CD4-positive, alpha-beta T cell treated with Interleukin-4 for 4 hours (primary cell): Measurements from ENCODE around the gene SLC7A8.

Experiments
- DNase-seq: peaks from one replicate; pipeline ENCODE4 v3.0.0-alpha.2; 2020

The SLC7A8 gene

GRCh38 chr14:23154964-23155587 lies 28.4 kb downstream of the SLC7A8 start:
- no peak for DNase-seq

GRCh38 chr14:23153851-23154796 lies 29.3 kb downstream of the SLC7A8 start:
- DNase-seq, result no peak

GRCh38 chr14:23151342-23151741 lies 32.1 kb downstream of the SLC7A8 start:
- no peak for DNase-seq

DNA sequence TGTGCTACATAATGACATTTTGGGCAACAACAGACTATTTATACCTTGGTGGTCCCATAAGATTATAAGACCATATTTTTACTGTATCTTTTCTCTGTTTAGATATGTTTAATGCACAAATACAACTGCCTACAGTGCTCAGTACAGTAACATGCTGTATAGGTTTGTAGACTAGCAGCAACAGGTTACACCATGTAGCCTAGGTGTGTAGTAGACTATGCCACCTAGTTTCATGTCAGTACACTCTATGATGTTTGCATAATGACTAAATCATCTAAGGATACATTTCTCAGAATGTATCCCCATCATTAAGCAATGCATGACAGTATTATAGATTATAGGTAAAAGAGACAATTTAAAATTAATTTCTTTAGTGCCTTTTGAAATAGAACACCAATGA lies 33.7 kb downstream of the SLC7A8 start:
- no peak for DNase-seq

DNA sequence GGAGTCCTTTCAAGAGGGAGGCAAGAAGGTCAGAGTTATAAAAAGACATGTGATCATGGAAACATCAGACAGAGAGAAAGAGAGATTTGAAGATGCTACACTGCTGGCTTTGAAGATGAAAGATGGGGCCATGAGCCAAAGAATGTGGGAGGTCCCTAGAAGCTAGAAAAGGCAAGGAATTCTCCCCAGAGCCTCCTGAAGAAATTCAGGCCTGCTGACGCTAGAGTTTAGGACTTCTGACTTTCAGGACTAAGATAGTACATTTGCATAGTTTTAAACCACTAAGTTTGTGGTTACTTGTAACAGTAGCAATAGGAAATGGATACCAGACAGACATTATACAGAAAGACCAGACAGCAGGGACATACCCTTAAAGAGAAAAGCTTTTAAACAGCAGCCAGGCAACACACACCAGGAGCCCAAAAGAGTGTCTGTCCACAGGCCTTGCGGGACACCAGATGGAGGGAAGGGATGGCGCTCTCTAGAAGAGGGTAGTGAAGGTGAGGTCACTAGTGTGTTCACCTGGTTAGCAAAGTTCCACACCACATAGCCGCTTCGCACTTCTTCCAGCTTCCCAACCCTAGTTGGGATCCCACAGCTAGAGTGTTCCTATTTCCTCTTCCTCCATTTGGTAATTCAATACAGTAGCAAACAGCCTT lies 34.7 kb downstream of the SLC7A8 start:
- no peak for DNase-seq

GRCh38 chr14:23147676-23148075 lies 35.8 kb downstream of the SLC7A8 start:
- no peak for DNase-seq

DNA sequence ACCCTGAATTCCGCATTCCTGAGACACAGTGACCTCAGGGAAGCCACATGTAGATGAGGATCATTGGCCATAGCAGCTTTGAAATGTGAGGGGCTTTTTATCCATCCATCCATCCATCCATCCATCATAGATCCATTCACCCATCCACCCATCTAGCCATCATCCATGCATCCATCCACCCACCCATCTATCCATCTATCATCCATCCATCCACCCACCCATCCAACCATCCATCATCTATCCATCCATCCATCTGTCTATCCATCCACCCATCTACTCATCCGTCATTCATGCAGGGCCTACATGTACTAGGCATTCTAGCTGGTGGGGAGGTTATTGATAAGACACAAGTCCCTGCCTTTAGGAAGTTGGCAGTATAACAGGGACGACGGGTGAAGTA lies 36.5 kb downstream of the SLC7A8 start:
- DNase-seq, result no peak

DNA sequence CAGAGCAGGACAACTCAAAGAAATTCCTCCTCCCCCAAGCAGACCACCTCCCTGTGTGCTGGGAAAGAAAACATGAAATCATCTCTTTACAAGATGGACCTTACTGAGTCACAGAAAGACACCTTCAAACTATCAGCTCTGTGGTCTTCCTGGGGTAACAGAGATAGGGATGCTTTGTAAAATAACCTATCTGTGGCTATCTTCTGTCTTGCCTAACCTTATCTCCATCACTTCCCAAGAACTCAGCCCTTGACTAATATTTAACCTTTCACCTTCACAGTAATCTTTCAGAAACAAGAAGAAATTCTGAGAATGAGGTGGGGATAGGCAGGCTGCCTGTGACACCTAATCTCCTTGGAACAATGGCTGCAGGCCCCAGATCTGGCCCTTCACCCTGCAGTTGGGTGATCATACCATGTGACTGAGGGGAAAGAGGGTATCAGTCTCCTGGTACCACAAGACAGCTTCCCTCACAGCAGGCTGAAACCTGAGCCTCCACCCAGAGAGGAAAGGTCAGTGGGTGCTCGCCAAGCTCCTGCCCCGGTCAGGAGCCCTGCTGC lies 37.0 kb downstream of the SLC7A8 start:
- no peak for DNase-seq

DNA sequence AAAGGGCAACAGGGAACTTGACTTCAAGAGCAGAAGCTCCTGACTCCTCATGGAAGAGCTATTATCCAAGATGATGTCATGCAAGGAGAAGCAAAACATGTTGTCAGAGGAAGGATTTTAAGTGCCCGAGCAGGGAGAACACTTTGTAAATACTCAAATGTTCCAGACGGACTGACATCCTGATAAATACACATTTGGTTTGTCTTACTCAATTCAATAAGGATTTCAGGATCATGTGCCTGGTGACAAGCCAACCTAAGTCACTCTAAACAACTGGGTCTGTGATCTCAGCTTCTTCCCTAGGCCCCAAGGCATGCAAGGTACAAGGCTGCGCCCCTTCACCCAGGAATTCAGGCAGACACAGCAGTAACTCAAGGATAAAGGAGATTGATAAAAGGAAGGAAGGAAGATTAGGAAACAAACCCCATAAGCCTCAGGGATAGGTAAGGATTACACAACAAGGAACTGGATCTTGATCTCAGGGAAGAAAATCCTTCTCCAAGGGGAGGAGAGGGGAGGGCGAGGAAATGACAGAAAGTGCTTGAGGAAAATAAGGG lies 37.6 kb downstream of the SLC7A8 start:
- no peak for DNase-seq

GRCh38 chr14:23143911-23144310 lies 39.5 kb downstream of the SLC7A8 start:
- DNase-seq, result no peak

GRCh38 chr14:23142826-23143225 lies 40.6 kb downstream of the SLC7A8 start:
- DNase-seq, result no peak

DNA sequence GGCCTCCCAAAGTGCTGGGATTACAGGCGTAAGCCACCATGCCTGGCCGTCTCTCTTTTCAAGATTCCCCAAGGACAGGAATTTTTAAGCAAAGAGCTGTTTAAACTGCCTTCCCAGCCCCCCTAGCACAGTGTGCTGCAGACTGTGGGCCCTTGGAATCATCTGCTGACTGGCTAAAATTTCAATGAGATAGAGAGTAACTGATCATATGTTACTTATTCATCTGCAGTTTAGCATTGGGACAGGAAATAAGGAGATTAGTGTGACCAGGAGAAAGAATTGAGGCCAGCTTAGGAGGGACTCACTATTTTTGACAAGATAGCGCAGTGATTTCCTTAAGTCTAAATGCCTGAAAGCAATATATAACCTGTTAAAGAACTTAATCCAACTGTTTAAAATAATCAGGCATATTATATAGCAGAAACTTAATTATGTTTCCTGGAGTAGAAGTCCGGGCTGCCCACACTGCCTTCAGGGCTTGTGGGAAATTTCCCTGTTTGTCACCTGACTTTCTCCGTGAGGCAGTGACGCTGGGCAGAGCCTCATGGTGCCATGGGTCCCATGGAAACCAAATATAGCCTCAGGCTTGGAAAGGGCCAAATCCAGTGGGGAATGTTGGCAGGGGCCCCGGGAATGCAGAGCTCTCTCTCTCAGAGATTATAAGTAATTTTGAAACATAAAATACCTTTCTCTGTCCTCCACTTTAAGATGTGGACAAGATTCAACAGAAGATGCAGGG lies 41.6 kb downstream of the SLC7A8 start:
- DNase-seq, result no peak

DNA sequence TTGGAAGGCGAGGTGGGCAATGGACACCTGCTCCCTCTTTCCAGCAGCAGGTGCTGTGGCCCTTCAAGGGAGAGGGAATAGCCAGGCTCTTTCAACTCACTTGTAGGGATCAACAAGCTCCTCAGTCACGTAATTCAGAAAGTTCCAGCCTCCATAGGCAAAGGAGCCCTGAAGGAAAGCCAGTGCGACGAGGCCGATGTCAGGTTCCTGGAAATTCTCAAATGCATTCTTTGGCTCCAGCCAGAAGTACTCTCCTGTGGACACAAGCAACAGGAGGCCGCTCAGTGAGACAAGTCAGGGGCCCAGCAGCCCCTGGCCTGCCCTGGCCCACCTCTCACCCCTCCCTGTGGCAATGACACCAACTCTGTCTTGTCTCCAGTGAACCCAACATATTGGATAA lies 43.1 kb downstream of the SLC7A8 start:
- no peak for DNase-seq

DNA sequence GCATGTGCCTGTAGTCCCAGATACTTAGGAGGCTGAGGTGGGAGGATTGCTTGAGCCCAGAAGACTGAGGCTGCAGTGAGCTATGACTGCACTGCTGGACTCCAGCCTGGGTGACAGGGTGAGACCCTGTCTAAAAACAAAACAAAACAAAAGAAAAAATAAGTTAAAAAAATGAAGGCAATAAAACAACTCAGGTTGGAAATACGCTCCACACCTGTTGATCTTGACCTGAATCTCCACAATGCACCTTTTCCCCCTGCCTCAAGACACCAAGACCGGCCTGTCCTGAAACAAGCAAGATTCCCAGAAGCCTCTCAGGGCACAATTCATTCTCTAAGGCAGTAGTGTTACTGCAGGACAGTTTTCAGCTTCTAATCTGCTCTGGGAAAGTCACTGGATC lies 43.6 kb downstream of the SLC7A8 start:
- no peak for DNase-seq

DNA sequence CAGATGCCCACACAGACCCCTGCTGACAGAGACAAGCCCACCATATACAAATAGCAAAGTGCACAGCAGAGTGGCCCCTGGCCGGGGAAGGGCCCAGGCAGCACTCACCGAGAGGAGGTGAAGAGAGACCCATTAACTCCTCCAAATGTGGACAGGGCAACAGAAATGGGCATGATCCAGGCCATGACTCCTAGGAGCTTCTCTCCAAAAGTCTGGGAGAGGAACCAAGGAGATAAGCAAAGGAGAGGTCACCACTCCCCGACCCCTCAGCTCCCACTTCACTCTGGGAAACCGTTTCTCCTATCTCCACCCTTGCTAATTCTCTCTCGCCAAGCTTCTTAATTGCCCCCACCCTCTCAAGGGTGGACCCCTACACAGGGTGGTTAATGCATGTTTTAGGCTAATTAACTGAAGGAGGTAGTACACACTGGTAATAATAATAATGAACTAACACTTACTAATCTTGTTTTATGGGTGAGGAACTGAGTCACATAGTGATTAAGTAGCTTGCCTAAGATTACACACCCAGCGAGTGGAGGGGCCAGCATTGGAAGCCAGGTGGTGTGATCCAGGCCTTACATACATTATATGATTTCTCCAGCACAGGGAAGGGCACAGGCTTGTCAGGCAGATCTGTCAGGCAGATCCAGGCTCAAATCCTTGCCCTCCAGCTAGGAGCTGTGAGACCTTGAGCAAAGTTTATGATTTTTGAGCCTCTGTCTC lies 45.5 kb downstream of the SLC7A8 start:
- DNase-seq, result no peak

GRCh38 chr14:23137192-23137812 lies 46.2 kb downstream of the SLC7A8 start:
- DNase-seq, result no peak

GRCh38 chr14:23136566-23137133 lies 46.8 kb downstream of the SLC7A8 start:
- DNase-seq, result no peak

- DNase-seq, result no peak
Observed at GRCh38 chr14:23132970-23133369, 50.5 kb downstream of the SLC7A8 start.

DNA sequence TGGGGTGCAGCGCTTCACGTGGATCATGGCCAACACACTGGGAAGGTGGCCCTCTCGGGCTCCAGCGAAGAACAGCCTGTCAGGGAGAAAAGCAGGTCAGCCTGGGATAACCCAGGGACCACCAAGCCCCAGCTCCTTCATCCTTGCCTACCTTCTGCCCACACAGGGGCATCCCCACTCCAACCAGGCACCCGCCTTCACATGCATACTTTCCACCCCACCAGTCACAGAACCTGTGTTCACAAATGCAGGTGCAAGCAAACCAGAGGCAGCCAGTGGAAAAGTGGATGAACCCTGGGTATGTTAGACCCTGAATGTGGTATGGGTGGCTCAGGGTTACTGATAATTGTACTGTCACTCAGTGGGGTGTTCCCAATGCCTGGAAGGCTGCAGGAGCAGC lies 52.0 kb downstream of the SLC7A8 start:
- DNase-seq, result no peak

DNA sequence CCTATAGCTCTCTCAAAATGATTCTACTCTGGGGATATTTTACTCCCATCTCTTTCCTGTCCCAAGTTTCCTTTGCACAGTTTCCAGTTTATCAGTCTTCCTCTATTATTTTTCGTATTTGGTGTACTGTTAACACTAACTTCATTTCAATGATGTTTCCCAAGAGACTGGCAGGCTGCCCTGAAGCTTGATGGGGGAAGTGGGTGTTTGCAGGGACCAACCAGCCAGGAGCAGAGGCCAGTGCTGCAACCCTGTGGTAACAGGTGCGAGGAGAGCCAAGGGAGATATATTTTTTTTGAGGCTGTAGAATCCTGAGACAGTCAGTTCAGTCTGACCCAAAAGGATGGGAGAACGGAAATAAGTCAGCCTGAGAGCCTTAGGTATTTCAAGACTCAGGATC lies 52.6 kb downstream of the SLC7A8 start:
- DNase-seq, result no peak

DNA sequence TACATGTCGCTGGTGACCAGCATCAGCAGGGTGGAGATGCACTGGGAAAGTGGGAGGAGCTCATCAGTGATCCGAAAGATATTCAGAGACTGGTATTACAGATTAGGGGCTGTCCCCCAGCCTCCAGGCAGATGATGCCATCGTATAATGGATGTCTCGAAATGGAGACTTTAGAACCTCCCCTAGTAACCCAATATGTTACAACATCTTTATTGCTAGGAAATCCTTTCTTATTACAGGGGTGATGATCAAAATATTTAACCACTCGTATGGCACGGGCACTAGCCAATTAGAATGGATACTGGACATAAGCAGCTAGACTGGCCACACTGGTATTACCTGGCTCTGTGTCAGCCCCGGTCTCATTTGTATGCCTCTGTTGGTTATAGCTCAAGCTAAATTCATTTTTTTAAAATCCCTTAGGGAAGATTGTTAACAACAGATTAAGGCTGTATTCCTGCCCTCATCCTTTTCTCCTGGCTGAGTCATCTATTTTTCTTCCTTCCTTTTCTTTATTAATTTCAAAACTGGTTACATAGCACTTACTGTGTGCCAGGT lies 53.6 kb downstream of the SLC7A8 start:
- DNase-seq, result no peak
